ENCODE data around the gene SRGAP3.

Gene SRGAP3

DNA sequence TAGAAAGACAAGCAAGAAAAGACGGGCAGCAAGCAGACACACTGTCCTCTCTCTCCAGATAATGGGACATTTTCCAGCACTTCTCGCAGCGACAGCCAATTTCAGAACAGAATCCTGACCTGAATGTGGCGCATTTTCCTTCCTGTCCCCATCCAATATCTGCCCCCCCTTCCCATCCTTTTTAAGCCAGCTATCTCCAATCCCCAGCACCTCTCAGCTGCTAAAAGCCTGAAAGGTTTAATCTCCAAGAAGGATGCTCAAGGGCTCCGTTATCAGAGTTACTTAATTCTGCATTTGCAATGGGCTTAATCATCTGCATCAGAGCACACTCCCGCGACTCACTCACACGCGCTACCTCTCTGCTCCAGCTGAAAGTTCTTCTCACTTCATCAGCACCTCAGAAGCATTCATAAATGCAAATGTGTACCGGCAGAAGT lies 50.5 kb downstream of the SRGAP3 start:
- DNase-seq = no peak

DNA sequence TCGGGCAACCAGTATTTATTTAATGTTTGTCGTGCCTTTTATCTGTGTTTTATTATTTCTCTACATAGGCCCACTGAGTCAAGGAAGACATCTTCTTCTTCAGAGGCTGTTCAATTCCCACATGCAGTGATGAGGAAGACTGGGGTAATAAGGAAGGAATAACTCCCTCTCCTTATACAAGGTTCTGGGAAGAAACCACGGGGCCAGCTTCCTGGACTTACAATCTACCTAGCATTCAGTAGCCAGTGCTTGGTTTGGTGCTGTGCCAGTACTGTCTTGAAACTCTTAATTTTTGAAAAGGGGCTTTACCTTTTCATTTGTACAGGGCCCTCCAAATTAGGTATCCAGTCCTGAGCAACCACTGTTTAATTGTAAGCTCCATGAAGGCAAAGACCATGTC lies 51.2 kb downstream of the SRGAP3 start:
- DNase-seq = no peak

DNA sequence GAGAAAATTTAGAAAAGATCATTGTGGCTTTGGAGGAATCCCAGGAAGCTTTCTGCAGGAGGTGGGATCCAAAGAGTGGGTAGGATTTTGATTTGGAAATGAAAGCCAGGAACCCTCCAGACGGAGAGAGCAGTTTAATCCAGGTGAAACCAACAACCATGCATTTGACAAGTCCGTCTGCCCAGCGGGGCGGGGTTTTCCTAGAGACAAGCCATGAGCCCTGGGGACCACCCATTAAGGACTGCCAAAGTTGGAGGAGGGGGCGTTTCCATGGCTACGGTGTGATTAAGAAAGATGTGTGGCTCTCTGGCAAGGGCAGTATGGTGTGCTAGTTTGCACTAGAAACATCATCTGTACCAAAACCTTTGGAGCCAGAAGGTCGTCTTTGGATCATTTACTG lies 53.4 kb downstream of the SRGAP3 start:
- DNase-seq = no peak

DNA sequence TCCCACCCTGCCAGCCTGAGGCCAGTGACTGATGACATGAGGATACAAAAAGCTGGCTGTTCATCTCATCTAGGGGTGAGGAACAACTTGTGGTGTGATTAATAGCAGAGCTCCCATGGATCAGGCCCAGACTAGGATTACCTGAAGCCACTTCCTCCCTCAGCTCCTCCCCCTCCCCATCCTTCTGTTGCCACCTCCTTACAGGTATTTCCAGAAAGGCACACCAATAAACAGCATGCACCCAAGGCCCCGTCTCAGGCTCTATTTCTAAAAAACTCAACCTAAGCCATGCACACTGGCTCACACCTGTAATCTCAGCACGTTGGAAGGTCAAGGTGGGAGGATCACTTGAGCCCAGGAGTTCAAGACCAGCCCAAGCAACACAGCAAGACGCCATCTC lies 54.1 kb downstream of the SRGAP3 start:
- no peak for DNase-seq

DNA sequence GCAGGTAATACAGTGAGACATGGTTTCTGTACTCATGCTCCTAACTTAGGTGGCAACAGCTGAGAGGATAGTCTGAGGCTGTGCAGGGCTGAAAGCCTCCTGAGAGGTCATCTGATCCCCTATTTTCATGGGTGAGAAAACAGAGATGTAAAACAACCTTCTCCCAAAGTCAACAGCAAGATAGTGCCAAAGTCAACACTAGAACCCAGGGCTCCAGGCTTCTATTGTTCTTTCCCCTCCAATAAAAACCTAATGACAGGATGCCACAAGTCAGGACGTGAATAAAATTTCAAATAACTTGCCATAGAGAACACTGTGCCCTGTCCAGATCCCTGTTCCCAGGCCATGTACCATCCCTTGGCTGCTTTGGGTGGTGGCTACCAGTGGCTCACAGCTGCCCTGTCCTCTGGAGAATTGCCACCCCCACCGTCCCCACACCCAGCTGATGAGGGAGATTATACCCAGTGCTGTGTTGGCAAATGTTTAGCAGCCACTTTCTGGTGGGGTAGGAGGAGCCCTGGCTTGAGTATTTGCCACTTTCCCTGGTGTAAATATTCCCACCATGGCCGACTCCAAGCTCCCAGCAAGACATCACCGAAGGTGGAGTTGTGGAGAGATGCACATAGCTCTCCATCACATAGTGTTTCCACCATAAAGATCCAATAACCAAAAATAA lies 54.8 kb downstream of the SRGAP3 start:
- no peak for DNase-seq

DNA sequence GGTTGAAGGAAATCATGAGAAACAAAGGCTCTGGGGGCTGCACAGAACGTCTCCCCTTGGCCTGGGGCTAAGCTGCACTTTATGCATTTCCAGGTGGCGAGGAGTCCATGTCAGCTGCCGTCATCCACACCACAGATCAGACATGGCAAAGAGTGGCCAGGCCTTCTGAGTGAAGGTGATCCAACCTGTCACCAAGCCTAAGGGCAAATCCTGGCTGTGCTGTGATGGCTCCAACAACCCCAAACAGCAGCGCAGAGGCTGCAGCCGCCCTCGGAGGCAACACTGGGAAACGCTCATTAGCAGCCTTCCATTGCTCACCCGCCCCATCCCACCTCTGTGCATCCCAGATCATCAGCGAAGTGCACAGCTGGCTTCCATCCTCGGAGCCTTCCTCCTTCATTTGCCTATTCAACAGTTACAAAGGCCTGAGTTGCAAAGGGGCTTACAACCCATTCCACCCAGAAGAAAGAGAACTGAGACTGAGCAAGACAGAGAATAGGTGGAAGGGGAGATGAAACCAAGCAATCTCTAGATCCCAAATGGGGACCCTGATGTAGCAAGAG lies 55.7 kb downstream of the SRGAP3 start:
- no peak for DNase-seq

DNA sequence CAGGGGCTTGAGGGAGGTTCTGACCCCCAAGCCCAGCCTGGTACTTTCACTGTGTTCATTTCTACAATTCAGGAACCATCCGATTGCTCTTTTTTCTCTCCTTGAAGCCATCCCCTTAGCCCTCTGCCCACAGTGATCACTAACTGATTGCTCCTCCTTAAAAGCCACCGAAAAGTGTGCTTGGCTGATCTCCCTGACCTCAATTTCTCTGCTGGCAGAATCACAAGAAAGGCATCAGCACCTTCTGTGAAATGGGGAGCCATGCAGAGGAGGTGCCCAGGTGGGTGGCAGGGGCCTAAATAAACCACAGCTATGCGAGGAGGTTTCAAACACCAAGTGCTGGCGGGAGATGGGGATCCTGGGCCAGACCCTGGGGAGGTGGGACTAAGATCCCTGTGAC lies 56.2 kb downstream of the SRGAP3 start:
- DNase-seq = no peak

DNA sequence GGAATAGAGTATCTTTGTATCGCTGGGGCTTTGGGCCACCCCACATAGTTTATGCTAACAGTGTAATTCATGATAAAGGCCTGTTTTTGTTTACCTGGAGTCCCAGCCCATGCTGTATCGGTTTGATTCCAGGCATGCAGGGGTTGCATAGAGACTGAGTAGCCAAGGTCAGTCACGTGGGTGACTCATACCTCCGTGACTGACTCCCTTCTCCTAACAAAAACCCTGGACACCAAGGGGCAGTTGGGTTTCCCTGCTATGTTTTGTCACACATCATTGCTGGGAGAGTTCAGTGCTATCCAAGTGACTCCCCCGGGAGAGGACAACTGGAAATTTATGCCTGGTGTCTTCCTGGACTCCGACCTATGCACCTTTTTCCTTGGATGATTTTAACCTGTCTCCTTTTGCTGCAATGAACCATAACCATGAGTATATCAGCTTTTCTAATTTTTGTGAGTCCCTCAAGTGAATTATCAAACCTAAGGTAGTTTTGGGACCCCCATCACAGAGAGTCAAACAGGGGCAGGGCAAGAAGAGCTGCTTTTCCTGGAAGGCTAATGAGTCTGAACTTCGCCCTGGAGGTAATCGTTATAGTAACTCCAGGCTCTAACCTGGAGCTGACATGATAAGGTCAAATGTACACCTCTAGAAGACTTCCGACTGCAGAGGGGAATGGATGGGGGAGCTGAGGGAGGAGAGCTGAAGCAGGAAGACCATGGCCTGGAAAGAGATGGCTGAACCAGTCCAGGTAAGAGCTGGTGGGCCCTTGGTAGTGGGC lies 57.0 kb downstream of the SRGAP3 start:
- DNase-seq = no peak

DNA sequence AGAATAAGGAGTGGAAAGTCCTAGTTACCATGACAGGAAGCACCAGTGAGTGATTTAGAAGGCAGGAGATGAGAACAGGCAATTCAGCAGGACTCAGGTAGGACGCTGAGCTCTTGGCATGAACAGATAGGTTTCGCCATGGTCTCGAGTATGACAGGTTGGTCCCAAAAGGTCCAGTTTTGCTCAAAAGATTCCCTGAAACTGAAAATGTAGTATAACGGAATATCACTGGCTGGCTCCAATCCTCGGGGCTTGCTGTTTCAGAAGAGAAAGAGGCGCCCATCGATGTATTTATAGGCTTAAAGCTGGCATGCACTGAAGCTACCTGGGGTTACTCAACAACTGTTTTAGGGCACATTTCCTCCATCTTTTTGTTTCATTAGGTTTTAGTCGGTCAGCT lies 59.2 kb downstream of the SRGAP3 start:
- no peak for DNase-seq

DNA sequence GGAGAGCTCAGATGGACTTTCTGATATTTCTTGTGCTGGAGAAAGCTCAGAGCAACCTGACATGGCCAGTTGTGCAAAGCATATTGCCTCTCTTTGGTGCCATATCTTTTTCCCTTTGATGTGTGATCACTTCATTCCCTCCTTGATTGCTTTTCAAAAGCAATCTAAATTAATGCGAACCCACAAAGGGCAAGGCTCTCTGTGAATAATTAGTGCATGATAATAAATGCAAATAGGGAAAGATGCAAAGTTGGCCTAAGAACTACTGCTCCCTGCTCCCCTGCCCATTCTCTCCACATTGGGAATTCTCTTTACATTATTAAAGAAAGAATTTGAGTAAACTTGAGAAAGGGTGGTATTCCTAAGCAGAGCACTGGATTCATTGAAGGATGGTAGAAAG lies 60.9 kb downstream of the SRGAP3 start:
- DNase-seq = no peak

DNA sequence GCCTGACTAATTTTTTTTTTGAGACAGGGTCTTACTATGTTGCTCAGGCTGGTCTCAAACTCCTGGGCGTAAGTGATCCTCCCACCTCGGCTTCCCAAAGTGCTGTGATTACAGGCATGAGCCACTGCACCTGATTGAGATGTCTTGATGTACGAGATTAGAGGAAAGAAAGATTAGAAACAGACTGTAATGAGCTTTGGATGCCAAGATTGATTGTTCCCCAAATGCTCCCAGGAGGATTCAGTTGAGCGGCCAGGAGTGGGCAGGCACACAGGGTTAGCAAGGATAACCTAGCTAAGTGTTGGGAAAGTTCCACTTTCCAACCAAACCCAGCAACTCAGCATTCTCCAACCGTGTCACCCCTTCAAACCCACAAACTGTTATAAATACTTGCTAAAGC lies 63.7 kb downstream of the SRGAP3 start:
- DNase-seq = no peak

DNA sequence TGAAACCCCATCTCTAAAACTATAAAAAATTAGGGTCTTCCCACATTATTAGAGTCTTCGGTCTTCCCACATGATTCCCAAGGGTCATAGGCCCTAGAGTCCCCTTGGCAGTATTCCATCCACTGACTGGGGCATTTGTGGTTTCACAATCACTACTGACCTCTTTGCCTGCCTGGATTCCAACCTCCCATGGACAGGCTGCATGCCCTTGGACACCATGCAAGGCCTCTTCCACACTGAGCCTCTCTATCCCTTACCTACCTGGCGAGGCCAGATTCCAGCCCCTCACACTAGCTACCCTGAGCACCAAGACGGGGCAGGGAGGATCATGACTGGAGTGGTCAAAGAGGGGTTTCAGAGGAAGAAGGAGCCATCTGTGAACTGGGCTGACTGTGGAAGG lies 64.4 kb downstream of the SRGAP3 start:
- DNase-seq = no peak

DNA sequence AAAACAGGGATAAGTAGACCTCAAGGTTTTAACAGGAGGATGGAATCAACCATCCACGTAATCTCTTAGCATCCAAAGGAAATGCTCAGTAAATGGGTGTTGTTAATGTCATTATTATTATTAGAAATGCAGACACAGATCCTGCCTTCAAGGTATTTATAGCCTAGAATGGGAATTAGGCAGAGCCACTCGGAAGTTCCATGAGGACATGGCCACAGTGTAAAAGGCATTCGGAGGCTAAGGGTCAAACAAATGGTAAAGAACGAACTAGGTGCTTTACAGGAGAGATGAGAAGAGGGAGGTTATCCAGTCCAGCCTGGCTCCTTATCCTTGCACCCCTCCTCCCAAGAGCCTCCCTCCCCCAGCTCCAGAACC lies 65.0 kb downstream of the SRGAP3 start:
- no peak for DNase-seq

DNA sequence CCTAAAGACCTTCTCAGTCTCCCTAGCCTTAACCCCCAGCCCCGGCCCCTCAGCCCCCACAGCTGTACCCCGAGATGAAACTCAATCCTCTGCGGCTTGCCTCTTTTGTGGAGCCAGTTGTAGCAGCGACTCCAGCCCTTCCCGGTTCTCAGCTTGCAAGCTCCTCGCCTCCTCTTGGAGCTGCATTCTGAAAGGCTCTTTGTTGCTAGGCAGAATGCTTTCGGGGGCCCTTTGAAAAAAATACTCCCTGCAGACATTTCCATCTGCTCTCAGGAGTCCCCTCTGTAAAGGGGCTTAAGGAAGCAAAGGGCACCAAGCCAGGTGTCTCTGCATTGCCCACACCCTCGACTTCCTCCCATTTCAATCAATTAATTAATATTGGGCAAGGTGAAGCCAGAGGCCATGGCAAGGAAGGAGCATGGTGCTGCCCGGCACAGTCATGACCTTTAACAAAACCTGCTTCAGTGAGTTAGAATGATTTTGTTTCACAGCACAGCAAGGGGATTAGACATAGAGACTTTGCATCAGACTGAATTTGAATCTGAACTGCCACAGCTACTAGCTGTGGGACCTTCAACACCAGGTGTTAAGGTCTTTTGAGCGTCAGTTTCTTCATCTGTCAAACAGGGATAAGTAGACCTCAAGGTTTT lies 65.5 kb downstream of the SRGAP3 start:
- DNase-seq = no peak

DNA sequence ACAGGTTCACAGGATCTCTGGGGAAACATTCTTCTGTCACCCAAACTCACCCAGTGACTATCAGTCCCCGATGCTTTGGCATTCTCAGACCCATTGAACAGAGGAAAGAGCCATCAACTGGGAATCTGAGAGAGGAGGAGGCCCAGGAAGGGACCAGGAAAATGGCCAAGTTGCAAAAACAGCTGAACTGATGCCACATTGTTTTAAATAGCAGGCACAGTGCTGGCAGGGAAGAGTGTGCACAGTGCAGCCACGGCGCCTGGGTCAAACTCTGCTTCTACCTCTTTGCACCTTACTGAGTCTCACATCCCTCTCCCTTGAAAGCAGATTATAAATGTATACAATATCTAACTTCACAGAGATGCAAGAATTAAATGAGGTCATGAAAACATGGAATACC lies 66.4 kb downstream of the SRGAP3 start:
- no peak for DNase-seq

DNA sequence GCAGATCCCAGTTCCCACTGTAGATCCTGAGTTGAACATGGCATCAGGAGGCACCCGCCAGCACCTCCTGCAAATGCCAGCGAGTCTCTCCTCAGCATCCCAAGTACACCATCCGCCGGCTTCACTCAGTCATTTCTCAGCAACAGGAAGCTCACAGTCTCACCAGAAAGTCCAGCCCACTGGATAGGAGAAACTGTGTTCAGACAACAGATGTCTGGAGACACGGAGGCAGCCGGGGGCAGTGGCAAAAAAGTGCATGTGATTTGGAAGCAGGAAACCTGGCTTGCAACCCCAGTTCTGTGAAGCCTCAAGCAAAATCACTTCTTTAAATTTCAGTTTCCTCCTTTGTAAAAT lies 68.7 kb downstream of the SRGAP3 start:
- DNase-seq = no peak

DNA sequence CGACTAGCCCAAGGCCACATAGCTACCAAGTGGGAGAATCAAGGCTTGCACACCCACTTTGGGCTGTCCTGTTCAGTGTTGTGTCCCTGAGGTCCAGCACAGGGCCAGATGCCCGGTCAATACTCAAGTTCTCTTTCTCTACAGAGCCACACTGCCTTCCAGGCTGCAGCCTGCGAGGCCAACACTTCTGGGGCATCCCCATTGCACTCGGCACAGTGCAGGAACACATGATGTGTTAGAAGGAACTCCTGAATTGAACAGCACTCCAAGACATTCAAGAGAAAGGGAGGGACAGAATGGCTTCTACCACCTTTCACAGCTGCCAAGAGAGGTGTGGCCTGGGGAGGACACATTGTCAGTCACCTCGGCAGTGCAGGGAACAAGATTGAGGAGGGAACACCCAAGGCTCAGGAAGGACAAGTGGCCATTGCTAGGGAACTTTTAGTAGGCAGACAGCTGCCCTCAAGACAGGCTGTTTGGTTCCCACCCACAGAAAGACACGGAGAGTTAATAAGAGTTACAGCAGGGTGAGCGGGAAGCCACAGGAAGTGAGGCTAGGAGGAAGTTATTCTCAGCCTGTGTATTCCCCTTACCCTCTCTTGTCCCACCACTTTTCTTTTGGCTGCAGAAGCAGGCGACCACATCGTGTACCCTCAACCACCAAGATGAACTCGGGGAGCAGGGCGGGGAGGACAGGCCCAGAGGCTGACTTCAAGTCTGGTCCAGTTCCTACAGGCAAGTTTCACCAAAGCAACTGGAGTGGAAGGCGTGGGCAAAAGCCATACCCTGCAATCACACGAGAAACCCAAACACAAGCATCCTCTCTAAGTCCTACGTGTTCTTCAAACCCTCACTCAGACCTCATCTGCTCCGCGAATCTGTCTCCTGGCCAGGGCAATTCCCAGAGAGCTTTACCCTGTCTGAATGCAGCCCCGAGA lies 69.4 kb downstream of the SRGAP3 start:
- DNase-seq = no peak

DNA sequence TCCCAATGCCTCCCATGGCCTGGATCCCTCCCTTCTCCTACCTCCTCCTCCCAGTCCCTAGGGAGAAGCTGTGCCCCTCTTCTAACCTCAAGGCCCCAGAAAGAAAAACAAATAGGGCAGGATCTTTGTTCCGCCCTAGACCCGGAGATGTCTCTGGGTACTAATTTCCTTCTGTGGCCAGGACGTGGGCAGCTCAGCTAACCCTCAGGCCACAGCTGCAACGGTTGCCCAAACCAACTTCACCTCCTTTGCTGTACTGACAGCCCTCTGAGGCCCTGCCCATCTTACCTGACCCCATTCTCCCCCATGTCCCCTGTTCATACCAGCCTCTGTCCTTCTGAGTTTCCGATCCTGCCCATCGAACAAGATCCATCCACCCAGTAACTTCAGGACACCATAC lies 70.7 kb downstream of the SRGAP3 start:
- DNase-seq = no peak

DNA sequence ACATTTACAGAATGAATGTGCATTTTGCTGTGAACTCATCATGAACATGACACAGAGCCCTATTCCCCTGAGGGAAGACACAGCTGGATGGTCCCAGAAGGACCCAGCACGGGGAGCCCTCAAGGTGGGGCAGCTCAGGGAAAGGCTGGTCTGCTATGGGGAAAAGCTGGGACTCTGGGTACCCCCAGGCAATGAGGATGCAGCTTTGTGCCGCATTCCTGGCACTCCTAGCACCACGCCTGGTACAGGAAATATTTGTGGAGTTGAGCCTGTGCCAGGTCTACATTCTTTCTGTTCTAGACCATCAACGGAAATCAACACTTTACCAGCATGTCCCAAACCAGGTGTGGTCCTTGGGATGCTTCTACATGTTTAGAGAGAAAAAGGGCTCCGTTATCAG lies 74.0 kb downstream of the SRGAP3 start:
- DNase-seq = no peak

DNA sequence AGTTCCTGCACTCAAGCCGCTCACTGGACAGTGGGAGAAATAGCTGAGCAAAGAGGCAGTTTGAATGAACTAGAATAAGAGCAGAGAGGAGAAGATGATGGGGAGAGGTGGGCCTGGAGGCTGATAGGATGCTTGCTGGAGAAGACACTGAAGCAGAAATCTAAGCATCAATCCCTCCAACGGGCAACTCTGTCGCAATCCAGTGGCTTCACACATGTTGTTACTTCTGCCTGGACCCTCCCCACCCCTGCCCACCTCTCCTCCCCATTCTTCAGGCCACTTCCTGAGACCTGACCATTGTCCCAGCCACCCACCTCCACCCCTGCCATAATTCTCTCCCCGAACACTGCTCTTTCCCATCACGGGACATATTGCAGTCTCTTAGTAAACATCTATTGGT lies 76.0 kb downstream of the SRGAP3 start:
- no peak for DNase-seq

DNA sequence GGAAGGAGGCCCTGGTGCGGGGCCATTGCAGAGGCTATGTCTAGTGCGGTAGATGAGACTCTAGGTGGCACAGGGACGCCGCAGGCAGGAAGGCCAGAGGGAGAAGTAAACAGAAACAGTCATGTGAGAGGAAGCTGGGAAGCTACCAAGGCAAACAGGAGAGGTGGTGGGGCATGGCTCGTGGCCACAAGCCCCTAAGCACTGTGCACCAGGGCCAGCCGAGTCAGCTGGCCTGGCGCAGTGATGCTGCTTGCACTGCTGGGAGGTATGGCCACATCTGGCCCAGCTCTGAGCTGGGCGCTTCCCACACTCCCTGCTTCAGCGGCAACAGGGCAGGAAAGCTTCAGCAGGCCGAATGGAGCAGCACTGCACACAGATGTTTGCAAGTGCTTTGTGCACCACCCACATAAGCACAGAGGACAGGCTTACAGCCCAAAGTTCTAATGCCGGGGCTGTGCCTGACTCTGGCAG lies 76.6 kb downstream of the SRGAP3 start:
- DNase-seq = no peak

DNA sequence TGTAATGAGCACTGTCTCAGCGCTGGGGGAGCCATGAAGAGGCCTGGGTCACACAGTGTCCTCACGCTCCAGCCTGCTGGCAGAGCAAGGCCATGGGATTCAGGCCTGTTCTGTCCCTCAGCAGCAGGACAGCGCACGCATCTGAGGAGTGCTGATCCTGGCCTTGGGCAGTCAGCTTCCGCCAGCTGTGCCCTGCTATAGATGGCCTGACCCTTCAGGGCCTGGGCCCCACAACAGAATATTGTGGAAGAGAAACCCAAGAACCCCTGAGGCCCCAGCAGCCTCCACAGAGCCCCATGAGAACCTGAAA lies 78.6 kb downstream of the SRGAP3 start:
- no peak for DNase-seq
